ENCODE results near the gene WHRN.

DNA sequence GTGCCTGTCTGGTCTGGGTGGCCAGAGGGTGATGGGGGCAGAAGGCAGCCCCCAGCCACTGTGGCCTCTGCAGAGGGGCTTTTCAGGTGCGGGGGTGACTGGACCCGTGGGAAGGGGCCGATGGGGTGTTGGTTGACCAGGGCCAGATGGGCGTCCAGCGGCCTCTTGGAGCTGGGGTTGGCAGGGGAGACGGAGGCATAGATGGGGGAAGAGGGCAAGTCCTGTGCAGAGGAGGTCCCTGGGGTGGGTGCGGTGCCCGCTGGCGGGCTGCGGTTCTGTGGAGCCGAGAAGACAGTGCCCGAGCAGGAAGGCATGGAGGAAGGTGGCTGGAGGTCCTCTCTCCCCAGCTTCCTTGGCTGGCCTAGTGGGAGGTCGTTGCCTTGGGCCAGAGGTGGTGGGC lies 98.8 kb downstream of the WHRN start:
- no peak for TF ChIP-seq POLR2AphosphoS5 (IDR thresholded peaks at IDR 0.05)
- TF ChIP-seq, protein P1, sequence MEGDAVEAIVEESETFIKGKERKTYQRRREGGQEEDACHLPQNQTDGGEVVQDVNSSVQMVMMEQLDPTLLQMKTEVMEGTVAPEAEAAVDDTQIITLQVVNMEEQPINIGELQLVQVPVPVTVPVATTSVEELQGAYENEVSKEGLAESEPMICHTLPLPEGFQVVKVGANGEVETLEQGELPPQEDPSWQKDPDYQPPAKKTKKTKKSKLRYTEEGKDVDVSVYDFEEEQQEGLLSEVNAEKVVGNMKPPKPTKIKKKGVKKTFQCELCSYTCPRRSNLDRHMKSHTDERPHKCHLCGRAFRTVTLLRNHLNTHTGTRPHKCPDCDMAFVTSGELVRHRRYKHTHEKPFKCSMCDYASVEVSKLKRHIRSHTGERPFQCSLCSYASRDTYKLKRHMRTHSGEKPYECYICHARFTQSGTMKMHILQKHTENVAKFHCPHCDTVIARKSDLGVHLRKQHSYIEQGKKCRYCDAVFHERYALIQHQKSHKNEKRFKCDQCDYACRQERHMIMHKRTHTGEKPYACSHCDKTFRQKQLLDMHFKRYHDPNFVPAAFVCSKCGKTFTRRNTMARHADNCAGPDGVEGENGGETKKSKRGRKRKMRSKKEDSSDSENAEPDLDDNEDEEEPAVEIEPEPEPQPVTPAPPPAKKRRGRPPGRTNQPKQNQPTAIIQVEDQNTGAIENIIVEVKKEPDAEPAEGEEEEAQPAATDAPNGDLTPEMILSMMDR (IDR thresholded peaks at IDR 0.05): no peak
- TF ChIP-seq POLR2A (IDR thresholded peaks at IDR 0.05): no peak
